Endothelial cell of umbilical vein (primary cell): ENCODE data around the gene MPL.

ENCODE experiments used
- EZH2 ChIP-seq: IDR thresholded peaks from 2 replicates; pipeline ENCODE4 v1.6.1; 2012; ENCODE audit warnings: borderline replicate concordance, low read depth, mild to moderate bottlenecking, moderate library complexity, low read length, inconsistent platforms; ENCODE audit not compliant: severe bottlenecking
- FOS ChIP-seq: IDR thresholded peaks from 2 replicates; pipeline ENCODE4 v1.6.1; 2011; ENCODE audit warnings: mild to moderate bottlenecking, low read length, moderate library complexity, borderline replicate concordance; ENCODE audit not compliant: insufficient read depth
- JUN ChIP-seq: IDR thresholded peaks from 2 replicates; pipeline ENCODE4 v1.6.1; 2011; ENCODE audit warnings: borderline replicate concordance, low read depth; ENCODE audit not compliant: insufficient read length, insufficient read depth
- POLR2A ChIP-seq: IDR thresholded peaks from 2 replicates; pipeline ENCODE4 v1.6.1; 2012; ENCODE audit warnings: low read depth, mild to moderate bottlenecking, control low read depth, low read length
- POLR2AphosphoS5 ChIP-seq: IDR thresholded peaks from 2 replicates; pipeline ENCODE4 v1.6.1; 2012; ENCODE audit warnings: low read depth, mild to moderate bottlenecking, control low read depth, low read length, moderate library complexity; ENCODE audit not compliant: insufficient read depth
- TF ChIP-seq, protein P1 (sequence below), 2 donors: IDR thresholded peaks; 1 replicate in 1 of 2; 2 replicates in 1 of 2; pipeline ENCODE4 v1.5.1; 2011; ENCODE audit warnings: low read length in 2 of 2, mild to moderate bottlenecking in 2 of 2, moderate library complexity in 2 of 2, control low read depth in 1 of 2, inconsistent platforms in 1 of 2, low read depth in 1 of 2; ENCODE audit not compliant: insufficient read depth in 1 of 2; ENCODE audit errors: extremely low read depth in 1 of 2
- TF ChIP-seq, protein P2 (sequence below): IDR thresholded peaks from 2 replicates; pipeline ENCODE4 v1.6.1; 2011; ENCODE audit not compliant: insufficient read depth, insufficient read length

- TF ChIP-seq POLR2AphosphoS5: peak; percentile 46
- TF ChIP-seq POLR2A: peak; percentile 48
- no peak for TF ChIP-seq FOS
- TF ChIP-seq, protein P1, sequence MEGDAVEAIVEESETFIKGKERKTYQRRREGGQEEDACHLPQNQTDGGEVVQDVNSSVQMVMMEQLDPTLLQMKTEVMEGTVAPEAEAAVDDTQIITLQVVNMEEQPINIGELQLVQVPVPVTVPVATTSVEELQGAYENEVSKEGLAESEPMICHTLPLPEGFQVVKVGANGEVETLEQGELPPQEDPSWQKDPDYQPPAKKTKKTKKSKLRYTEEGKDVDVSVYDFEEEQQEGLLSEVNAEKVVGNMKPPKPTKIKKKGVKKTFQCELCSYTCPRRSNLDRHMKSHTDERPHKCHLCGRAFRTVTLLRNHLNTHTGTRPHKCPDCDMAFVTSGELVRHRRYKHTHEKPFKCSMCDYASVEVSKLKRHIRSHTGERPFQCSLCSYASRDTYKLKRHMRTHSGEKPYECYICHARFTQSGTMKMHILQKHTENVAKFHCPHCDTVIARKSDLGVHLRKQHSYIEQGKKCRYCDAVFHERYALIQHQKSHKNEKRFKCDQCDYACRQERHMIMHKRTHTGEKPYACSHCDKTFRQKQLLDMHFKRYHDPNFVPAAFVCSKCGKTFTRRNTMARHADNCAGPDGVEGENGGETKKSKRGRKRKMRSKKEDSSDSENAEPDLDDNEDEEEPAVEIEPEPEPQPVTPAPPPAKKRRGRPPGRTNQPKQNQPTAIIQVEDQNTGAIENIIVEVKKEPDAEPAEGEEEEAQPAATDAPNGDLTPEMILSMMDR (IDR thresholded peaks at IDR 0.05; ENCODE audit: extremely low read depth in 1 of 2, insufficient read depth in 1 of 2, low read depth in 1 of 2, low read length in 2 of 2): no peak
- TF ChIP-seq EZH2: no peak
- TF ChIP-seq JUN: no peak
- TF ChIP-seq, protein P2, sequence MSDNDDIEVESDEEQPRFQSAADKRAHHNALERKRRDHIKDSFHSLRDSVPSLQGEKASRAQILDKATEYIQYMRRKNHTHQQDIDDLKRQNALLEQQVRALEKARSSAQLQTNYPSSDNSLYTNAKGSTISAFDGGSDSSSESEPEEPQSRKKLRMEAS: no peak
These were observed 21.5 kb upstream of the MPL start for GRCh38 chr1:43315963-43316737.
